GM19025 (cell line): Measurements from ENCODE around the gene COL6A2.
"Not testable (repeated sequence)": the region's sequence is repeated elsewhere in the genome, so short reads cannot be mapped to it uniquely, and the experiment has no call there.

ENCODE experiments used
- ATAC-seq: cut with Tn5 transposase; IDR thresholded peaks from one replicate; pipeline ENCODE4 v1.9.1; 2021; ENCODE audit warnings: mild to moderate bottlenecking, low read depth, moderate library complexity; ENCODE audit not compliant: unreplicated experiment

The COL6A2 gene

GRCh38 chr21:46060596-46061061 is 37.3 kb upstream of the COL6A2 start:
- no peak for ATAC-seq

GRCh38 chr21:46061063-46061462 is 36.8 kb upstream of the COL6A2 start:
- no peak for ATAC-seq

- no peak for ATAC-seq
These were observed 36.4 kb upstream of the COL6A2 start for GRCh38 chr21:46061518-46061917.

GRCh38 chr21:46061950-46062349 is 36.0 kb upstream of the COL6A2 start:
- ATAC-seq = no peak

- ATAC-seq = no peak
These were observed 35.3 kb upstream of the COL6A2 start for GRCh38 chr21:46062471-46063211.

GRCh38 chr21:46063227-46063626 is 34.7 kb upstream of the COL6A2 start:
- no peak for ATAC-seq

- ATAC-seq = no peak
These were observed 33.9 kb upstream of the COL6A2 start for GRCh38 chr21:46063734-46064680.

GRCh38 chr21:46064870-46065214 is 33.1 kb upstream of the COL6A2 start:
- ATAC-seq = no peak

GRCh38 chr21:46065215-46065913 is 32.5 kb upstream of the COL6A2 start:
- ATAC-seq = no peak

- no peak for ATAC-seq
These were observed 31.9 kb upstream of the COL6A2 start for GRCh38 chr21:46065914-46066551.

- ATAC-seq = no peak
These were observed 31.2 kb upstream of the COL6A2 start for GRCh38 chr21:46066591-46067331.

- ATAC-seq = no peak
These were observed 30.3 kb upstream of the COL6A2 start for GRCh38 chr21:46067505-46068201.

- no peak for ATAC-seq
These were observed 29.3 kb upstream of the COL6A2 start for GRCh38 chr21:46068516-46069079.

GRCh38 chr21:46069166-46069565 is 28.7 kb upstream of the COL6A2 start:
- ATAC-seq = no peak

GRCh38 chr21:46069719-46070279 is 28.1 kb upstream of the COL6A2 start:
- ATAC-seq = no peak

- no peak for ATAC-seq
These were observed 26.8 kb upstream of the COL6A2 start for GRCh38 chr21:46071082-46071481.

GRCh38 chr21:46076724-46077123 is 21.2 kb upstream of the COL6A2 start:
- ATAC-seq = not testable (repeated sequence)

- ATAC-seq = no peak
These were observed 20.2 kb upstream of the COL6A2 start for GRCh38 chr21:46077674-46078101.
